SK-N-SH (cell line): ENCODE data around the gene SPATS1. TPM values are rescaled to one million over a fixed set of nuclear protein-coding genes. Genes with fewer than 3 reads are reported as not detected.

ENCODE experiments used
- CTCF ChIA-PET: fragments of 300-600, 350-600 bp; formaldehyde crosslinking; extraction: SDS; loops from one replicate; lab custom pipeline; 2021; lab: Yijun Ruan, JAX
- POLR2A ChIA-PET: fragments of 350-600 bp; sonication (Branson Sonifier 250); formaldehyde crosslinking; extraction: SDS; loops from one replicate; lab custom pipeline; 2020; ENCODE audit warnings: antibody characterized with exemption, inconsistent platforms; lab: Yijun Ruan, JAX
- DNase-seq: peaks from one replicate; pipeline ENCODE4 v3.0.0; 2012
- H2AFZ ChIP-seq: fragments of 200-600 bp; sonication (generic); 2 replicates; pipeline ENCODE4 v1.8.1; 2016; ENCODE audit warnings: antibody characterized with exemption, mild to moderate bottlenecking, low read depth
- H3F3A ChIP-seq: fragments of 200-600 bp; sonication (generic); replicated peaks from 2 replicates; pipeline ENCODE3; 2016; ENCODE audit warnings: antibody characterized with exemption, mild to moderate bottlenecking; ENCODE audit not compliant: insufficient read depth
- H3K27ac ChIP-seq, 2 experiments: fragments of 200-500 bp in 1 of 2; fragments of 200-600 bp in 1 of 2; sonication (Bioruptor generic) in 1 of 2; sonication (generic), shearing (Covaris generic) in 1 of 2; 2 replicates each; pipeline versions ENCODE4 v1.5.1 to v1.6.1; 2014 to 2016; ENCODE audit warnings: low read depth in 2 of 2, inconsistent platforms in 1 of 2, low read length in 1 of 2, mild to moderate bottlenecking in 1 of 2, mixed read lengths in 1 of 2
- H3K27me3 ChIP-seq: fragments of 200-600 bp; sonication (generic), shearing (Covaris generic); 2 replicates; pipeline ENCODE4 v1.6.1; 2016; ENCODE audit warnings: mixed run types; ENCODE audit not compliant: insufficient read depth
- H3K36me3 ChIP-seq, 2 experiments: fragments of 200-500 bp in 1 of 2; fragments of 200-600 bp in 1 of 2; sonication (Bioruptor generic) in 1 of 2; sonication (generic) in 1 of 2; replicated peaks in 1 of 2; 2 replicates each; pipeline versions ENCODE3 to v1.5.1; 2014 to 2016; ENCODE audit warnings: low read length in 1 of 2, mild to moderate bottlenecking in 1 of 2; ENCODE audit not compliant: insufficient read depth in 2 of 2, control insufficient read depth in 1 of 2
- H3K4me1 ChIP-seq, 2 experiments: fragments of 200-500 bp in 1 of 2; fragments of 200-600 bp in 1 of 2; sonication (Bioruptor generic) in 1 of 2; sonication (generic), shearing (Covaris generic) in 1 of 2; 2 replicates each; pipeline versions ENCODE4 v1.5.1 to v1.6.1; 2014 to 2016; ENCODE audit warnings: low read depth in 1 of 2, low read length in 1 of 2, mixed run types in 1 of 2; ENCODE audit not compliant: insufficient read depth in 2 of 2, control insufficient read depth in 1 of 2
- H3K4me2 ChIP-seq: fragments of 200-600 bp; sonication (generic), shearing (Covaris generic); 2 replicates; pipeline ENCODE4 v1.6.1; 2017; ENCODE audit warnings: mixed run types
- H3K4me3 ChIP-seq, 2 experiments: fragments of 200-500 bp in 1 of 2; fragments of 200-600 bp in 1 of 2; sonication (Bioruptor generic) in 1 of 2; sonication (generic), shearing (Covaris generic) in 1 of 2; 2 replicates each; pipeline versions ENCODE4 v1.5.1 to v1.8.1; 2014 to 2016; ENCODE audit warnings: low read depth in 2 of 2, inconsistent platforms in 1 of 2, low read length in 1 of 2, mild to moderate bottlenecking in 1 of 2, mixed read lengths in 1 of 2, moderate library complexity in 1 of 2
- H3K79me2 ChIP-seq: fragments of 200-600 bp; sonication (generic); 2 replicates; pipeline ENCODE4 v1.8.1; 2017; ENCODE audit warnings: mild to moderate bottlenecking; ENCODE audit not compliant: insufficient read depth
- H3K9ac ChIP-seq: fragments of 200-600 bp; sonication (generic); 2 replicates; pipeline ENCODE4 v1.6.1; 2017; ENCODE audit warnings: mixed run types
- H3K9me2 ChIP-seq: fragments of 200-600 bp; sonication (generic); 2 replicates; pipeline ENCODE4 v1.6.1; 2017; ENCODE audit warnings: mixed run types
- H3K9me3 ChIP-seq: fragments of 200-600 bp; sonication (generic); 2 replicates; pipeline ENCODE4 v1.6.1; 2017; ENCODE audit warnings: mixed run types, mild to moderate bottlenecking, moderate library complexity
- H4K20me1 ChIP-seq: fragments of 200-600 bp; sonication (generic); 2 replicates; pipeline ENCODE4 v1.6.1; 2017; ENCODE audit warnings: mild to moderate bottlenecking, mixed run types; ENCODE audit not compliant: insufficient read depth
- CTCF ChIP-seq: fragments of 200-600 bp; sonication (generic); IDR thresholded peaks from 2 replicates; pipeline ENCODE4 v1.6.1; 2017; ENCODE audit warnings: antibody characterized with exemption, mild to moderate bottlenecking, moderate library complexity
- MEF2A ChIP-seq: IDR thresholded peaks from 2 replicates; pipeline ENCODE4 v1.4.0; 2012; ENCODE audit warnings: low read depth, borderline replicate concordance
- RAD21 ChIP-seq: IDR thresholded peaks from 2 replicates; pipeline ENCODE4 v1.6.1; 2012; ENCODE audit warnings: mild to moderate bottlenecking, low read length
- RCOR1 ChIP-seq: fragments of 150-350 bp; IDR thresholded peaks from 2 replicates; pipeline ENCODE4 v1.6.1; 2017; ENCODE audit warnings: antibody characterized with exemption, low read length
- SMC3 ChIP-seq: IDR thresholded peaks from 2 replicates; pipeline ENCODE4 v1.6.1; 2012; ENCODE audit warnings: low read depth, low read length, improper control_type of control experiment
- TCF12 ChIP-seq: IDR thresholded peaks from 2 replicates; pipeline ENCODE4 v1.4.0; 2012
- YY1 ChIP-seq: IDR thresholded peaks from 2 replicates; pipeline ENCODE4 v1.4.0; 2012; ENCODE audit warnings: low read depth, mild to moderate bottlenecking
- WGBS: methylation state at CpG from one replicate; pipeline ENCODE4 v1.1.6; 2017; ENCODE audit warnings: low lambda C conversion rate; 5-methylcytosine and 5-hydroxymethylcytosine counted together
- polyA plus RNA-seq, 3 experiments: library from polyadenylated mRNA; depleted of rRNA; stranded (reverse); fragments of >200 nt; gene quantifications; 2 replicates each; pipeline ENCODE4 v1.2.3, GENCODE V29; 2012

SPATS1 gene
- polyA plus RNA-seq, 1 of the 3 experiments (the other 2 are of a cell fraction): not detected

GRCh38 chr6:44304282-44305199, 37.9 kb upstream of the SPATS1 start:
- Histone ChIP-seq H3K79me2 (no peaks in the 10 kb centered on the region), H3K9ac (no peak overlapping the region), H3K4me2 (no peak overlapping the region), H3K9me3 (no peaks in the 10 kb centered on the region), H2AFZ (no peak overlapping the region), H3K27me3 (no peaks in the 10 kb centered on the region), H3K27ac (no peak overlapping the region; a peak in 1 of 4 replicates), H3F3A (no peaks in the 10 kb centered on the region), H3K9me2 (no peaks in the 10 kb centered on the region), H3K4me3 (no peak overlapping the region), H3K36me3 (peaks cover 5 to 60% of the 10 kb centered on the region in 2 experiments), H4K20me1 (no peaks in the 10 kb centered on the region), H3K4me1 (no peaks in the 10 kb centered on the region)
- POLR2A ChIA-PET: interaction anchor here (0.8 to 1.9 kb wide), 6 partner anchors 8 to 58 kb away, joined by 3 to 7 read pairs (median 4); partner anchors contain the start of genes AARS2, HSP90AB1 and TMEM151B
- CTCF ChIA-PET: interaction anchor here (0.6 to 16.5 kb wide), 29 partner anchors 8 to 187 kb away, joined by 3 to 238 read pairs (median 7); partner anchors contain the start of genes AARS2, NFKBIE, SLC35B2 and SPATS1
- 77% methylated on average over 11 of the region's 25 CpGs for WGBS
- peak; percentile 84 for DNase-seq
- TF ChIP-seq YY1: no peak
- peak; percentile 54 for TF ChIP-seq RAD21
- TF ChIP-seq RCOR1: no peak
- TF ChIP-seq CTCF: peak; percentile 76
- TF ChIP-seq MEF2A: no peak
- TF ChIP-seq SMC3: peak; percentile 63
- TF ChIP-seq TCF12: no peak
- TF ChIP-seq, all 33 proteins: peak for 3

- Histone ChIP-seq H4K20me1 (no peaks in the 10 kb centered on the region), H3K4me2 (no peak overlapping the region), H3K9me2 (no peaks in the 10 kb centered on the region), H3F3A (no peaks in the 10 kb centered on the region), H3K4me3 (no peak overlapping the region), H3K79me2 (no peaks in the 10 kb centered on the region), H3K9me3 (no peaks in the 10 kb centered on the region), H3K27ac (no peak overlapping the region; a peak in 1 of 4 replicates), H3K4me1 (no peaks in the 10 kb centered on the region), H3K36me3 (peaks cover 11 to 67% of the 10 kb centered on the region in 2 experiments), H2AFZ (no peak overlapping the region), H3K27me3 (no peaks in the 10 kb centered on the region), H3K9ac (no peak overlapping the region)
- no peak for TF ChIP-seq YY1
- no peak for DNase-seq
- POLR2A ChIA-PET: interaction anchor here (0.8 to 1.9 kb wide), 6 partner anchors 8 to 58 kb away, joined by 3 to 7 read pairs (median 4); partner anchors contain the start of genes AARS2, HSP90AB1 and TMEM151B
- 88% methylated on average over 2 of the region's 5 CpGs for WGBS
- CTCF ChIA-PET: interaction anchor here (0.6 to 16.5 kb wide), 29 partner anchors 7 to 188 kb away, joined by 3 to 238 read pairs (median 7); partner anchors contain the start of genes AARS2, NFKBIE, SLC35B2 and SPATS1
Measured at GRCh38 chr6:44305200-44305725, 37.2 kb upstream of the SPATS1 start.
